Measurements from ENCODE around the gene PAX3.

The PAX3 gene

GRCh38 chr2:222292149-222293134 is 6.4 kb downstream of the PAX3 start:
- DNase-seq (ENCODE audit: low spot score), result no peak
- no peak for TF ChIP-seq CTCF (IDR thresholded peaks at IDR 0.05; ENCODE audit: borderline replicate concordance, control extremely low read depth, extremely low read depth, insufficient read depth, missing control alignments)
- in situ Hi-C loops (cut with MboI; ENCODE audit: low sequenced_read_pairs, unreplicated experiment), result no loop called here

GRCh38 chr2:222291485-222291841 is 7.3 kb downstream of the PAX3 start:
- DNase-seq (ENCODE audit: low spot score), result no peak
- no peak for TF ChIP-seq CTCF (IDR thresholded peaks at IDR 0.05; ENCODE audit: borderline replicate concordance, control extremely low read depth, extremely low read depth, insufficient read depth, missing control alignments)
- in situ Hi-C loops (cut with MboI; ENCODE audit: low sequenced_read_pairs, unreplicated experiment), result no loop called here

GRCh38 chr2:222290736-222291484 is 7.9 kb downstream of the PAX3 start:
- in situ Hi-C loops (cut with MboI; ENCODE audit: low sequenced_read_pairs, unreplicated experiment), result no loop called here
- TF ChIP-seq CTCF (IDR thresholded peaks at IDR 0.05; ENCODE audit: borderline replicate concordance, control extremely low read depth, extremely low read depth, insufficient read depth, missing control alignments), result no peak
- DNase-seq (ENCODE audit: low spot score), result no peak

GRCh38 chr2:222290401-222290735 is 8.4 kb downstream of the PAX3 start:
- in situ Hi-C loops (cut with MboI; ENCODE audit: low sequenced_read_pairs, unreplicated experiment), result no loop called here
- DNase-seq (ENCODE audit: low spot score), result no peak
- TF ChIP-seq CTCF (IDR thresholded peaks at IDR 0.05; ENCODE audit: borderline replicate concordance, control extremely low read depth, extremely low read depth, insufficient read depth, missing control alignments), result no peak

GRCh38 chr2:222289278-222290160 is 9.3 kb downstream of the PAX3 start:
- no peak for DNase-seq (ENCODE audit: low spot score)
- in situ Hi-C loops (cut with MboI; ENCODE audit: low sequenced_read_pairs, unreplicated experiment), result no loop called here
- no peak for TF ChIP-seq CTCF (IDR thresholded peaks at IDR 0.05; ENCODE audit: borderline replicate concordance, control extremely low read depth, extremely low read depth, insufficient read depth, missing control alignments)

Data from GM13976 (cell line).